Uterus (tissue), 2 donors: ENCODE data around the gene KRTAP2-4.
"Not testable (repeated sequence)": the region's sequence is repeated elsewhere in the genome, so short reads cannot be mapped to it uniquely, and the experiment has no call there.

Source experiments
- POLR2A ChIP-seq, 2 donors: fragments of 450-650 bp; IDR thresholded peaks; one replicate each; pipeline ENCODE4 v1.6.1; 2016; ENCODE audit warnings: antibody characterized with exemption in 2 of 2, mild to moderate bottlenecking in 1 of 2, moderate library complexity in 1 of 2
- TF ChIP-seq, protein P1 (sequence below), 4 experiments: fragments of 200-600 bp in 2 of 4; fragments of 450-650 bp in 2 of 4; sonication (generic) in 2 of 4; IDR thresholded peaks; one replicate each; pipeline ENCODE4 v1.5.1; 2016 to 2019; ENCODE audit warnings: antibody characterized with exemption in 4 of 4, mild to moderate bottlenecking in 2 of 4, moderate library complexity in 1 of 4

DNA sequence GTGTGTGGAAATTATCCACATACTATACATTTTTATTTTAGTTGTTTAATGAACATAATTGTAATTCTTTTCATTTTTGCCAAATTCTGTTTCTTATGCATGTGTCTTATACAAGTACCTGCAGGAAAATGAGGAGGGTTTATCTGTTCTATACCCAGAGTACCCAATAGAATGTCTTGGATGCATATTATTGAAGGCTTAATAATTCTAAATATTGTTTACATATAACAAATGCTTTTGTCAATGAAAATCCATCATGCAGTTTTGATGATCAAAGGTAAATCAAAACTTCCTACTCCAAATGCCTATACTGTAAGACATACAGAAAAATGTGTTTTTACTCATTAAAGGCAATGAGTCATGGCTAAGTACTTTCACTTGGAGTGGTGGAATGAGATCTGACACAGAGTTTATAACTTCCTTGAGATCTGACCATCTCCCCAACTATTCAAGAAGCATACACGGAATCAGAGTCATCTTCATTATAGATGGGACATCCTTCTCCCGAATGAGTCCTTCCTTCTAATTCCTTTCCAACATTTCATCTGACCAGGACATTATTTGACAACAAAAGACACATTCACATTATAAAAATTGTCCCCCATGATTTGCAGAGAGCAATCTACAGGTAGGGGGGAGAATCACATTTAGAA lies 38.8 kb upstream of the KRTAP2-4 start:
- not testable (repeated sequence) for TF ChIP-seq POLR2A (IDR thresholded peaks at IDR 0.05)
- TF ChIP-seq, protein P1, sequence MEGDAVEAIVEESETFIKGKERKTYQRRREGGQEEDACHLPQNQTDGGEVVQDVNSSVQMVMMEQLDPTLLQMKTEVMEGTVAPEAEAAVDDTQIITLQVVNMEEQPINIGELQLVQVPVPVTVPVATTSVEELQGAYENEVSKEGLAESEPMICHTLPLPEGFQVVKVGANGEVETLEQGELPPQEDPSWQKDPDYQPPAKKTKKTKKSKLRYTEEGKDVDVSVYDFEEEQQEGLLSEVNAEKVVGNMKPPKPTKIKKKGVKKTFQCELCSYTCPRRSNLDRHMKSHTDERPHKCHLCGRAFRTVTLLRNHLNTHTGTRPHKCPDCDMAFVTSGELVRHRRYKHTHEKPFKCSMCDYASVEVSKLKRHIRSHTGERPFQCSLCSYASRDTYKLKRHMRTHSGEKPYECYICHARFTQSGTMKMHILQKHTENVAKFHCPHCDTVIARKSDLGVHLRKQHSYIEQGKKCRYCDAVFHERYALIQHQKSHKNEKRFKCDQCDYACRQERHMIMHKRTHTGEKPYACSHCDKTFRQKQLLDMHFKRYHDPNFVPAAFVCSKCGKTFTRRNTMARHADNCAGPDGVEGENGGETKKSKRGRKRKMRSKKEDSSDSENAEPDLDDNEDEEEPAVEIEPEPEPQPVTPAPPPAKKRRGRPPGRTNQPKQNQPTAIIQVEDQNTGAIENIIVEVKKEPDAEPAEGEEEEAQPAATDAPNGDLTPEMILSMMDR (IDR thresholded peaks at IDR 0.05): not testable (repeated sequence)
